ENCODE results near the gene AK1.
"Not testable (repeated sequence)": the region's sequence is repeated elsewhere in the genome, so short reads cannot be mapped to it uniquely, and the experiment has no call there.

The AK1 gene

GRCh38 chr9:127870887-127871286 is 6.6 kb downstream of the AK1 start:
- peaks cover 68% of the 10 kb centered on the region for H3K36me3 ChIP-seq
- no peak for TF ChIP-seq CTCF (IDR thresholded peaks at IDR 0.05; ENCODE audit: low read depth, low read length)
- DNase-seq = no peak
- no peak overlapping the region for H3K27ac ChIP-seq
- H3K4me3 ChIP-seq (ENCODE audit: low read depth, low read length) = no peak overlapping the region
- H3K9me3 ChIP-seq (ENCODE audit: severe bottlenecking) = no peaks in the 10 kb centered on the region
- no peaks in the 10 kb centered on the region for H3K27me3 ChIP-seq (ENCODE audit: insufficient read depth, low read depth, severe bottlenecking)

- DNase-seq; H3K27ac ChIP-seq; H3K9me3 ChIP-seq (ENCODE audit: severe bottlenecking); H3K4me3 ChIP-seq (ENCODE audit: low read depth, low read length); H3K27me3 ChIP-seq (ENCODE audit: insufficient read depth, low read depth, severe bottlenecking): not testable (repeated sequence)
- H3K36me3 ChIP-seq = peaks cover 71% of the 10 kb centered on the region
Measured at GRCh38 chr9:127870153-127870491, 7.4 kb downstream of the AK1 start.

GRCh38 chr9:127869310-127870152 is 7.9 kb downstream of the AK1 start:
- H3K4me3 ChIP-seq (ENCODE audit: low read depth, low read length) = no peak overlapping the region
- H3K27ac ChIP-seq = no peak overlapping the region; the same call in 1 of the 2 replicates
- no peaks in the 10 kb centered on the region for H3K27me3 ChIP-seq (ENCODE audit: insufficient read depth, low read depth, severe bottlenecking)
- peak; percentile 97 for TF ChIP-seq CTCF (IDR thresholded peaks at IDR 0.05; ENCODE audit: low read depth, low read length)
- H3K9me3 ChIP-seq (ENCODE audit: severe bottlenecking) = no peaks in the 10 kb centered on the region
- peaks cover 68% of the 10 kb centered on the region for H3K36me3 ChIP-seq
- peak; percentile 96 for DNase-seq

- H3K4me3 ChIP-seq (ENCODE audit: low read depth, low read length) = no peak overlapping the region
- no peak for TF ChIP-seq CTCF (IDR thresholded peaks at IDR 0.05; ENCODE audit: low read depth, low read length)
- H3K27me3 ChIP-seq (ENCODE audit: insufficient read depth, low read depth, severe bottlenecking) = no peaks in the 10 kb centered on the region
- peak overlapping the region; percentile 30; the same call in 1 of the 2 replicates for H3K27ac ChIP-seq
- peaks cover 59% of the 10 kb centered on the region for H3K36me3 ChIP-seq
- no peak for DNase-seq
- no peaks in the 10 kb centered on the region for H3K9me3 ChIP-seq (ENCODE audit: severe bottlenecking)
Measured at GRCh38 chr9:127868278-127868902, 9.1 kb downstream of the AK1 start.

- Histone ChIP-seq H3K36me3 (peaks cover 51% of the 10 kb centered on the region), H3K27ac (peak overlapping the region; percentile 30), H3K4me3 (ENCODE audit: low read depth, low read length) (no peak overlapping the region), H3K27me3 (ENCODE audit: insufficient read depth, low read depth, severe bottlenecking) (no peaks in the 10 kb centered on the region), H3K9me3 (ENCODE audit: severe bottlenecking) (no peaks in the 10 kb centered on the region)
- peak; percentile 48 for TF ChIP-seq CTCF (IDR thresholded peaks at IDR 0.05; ENCODE audit: low read depth, low read length)
- peak; percentile 87 for DNase-seq
Measured at GRCh38 chr9:127867356-127868277, 9.9 kb downstream of the AK1 start.

GRCh38 chr9:127866535-127866934 is 10.9 kb downstream of the AK1 start:
- DNase-seq = no peak
- TF ChIP-seq CTCF (IDR thresholded peaks at IDR 0.05; ENCODE audit: low read depth, low read length) = no peak
- Histone ChIP-seq H3K27me3 (ENCODE audit: insufficient read depth, low read depth, severe bottlenecking) (no peaks in the 10 kb centered on the region), H3K4me3 (ENCODE audit: low read depth, low read length) (no peak overlapping the region), H3K36me3 (peaks cover 41% of the 10 kb centered on the region), H3K9me3 (ENCODE audit: severe bottlenecking) (no peaks in the 10 kb centered on the region), H3K27ac (no peak overlapping the region; the same call in 1 of the 2 replicates)
